Occipital lobe (tissue), 2 donors: ENCODE data around the gene ARPC1A. TPM values are rescaled to one million over a fixed set of nuclear protein-coding genes. Genes with fewer than 3 reads are reported as not detected.
"Not testable (repeated sequence)": the region's sequence is repeated elsewhere in the genome, so short reads cannot be mapped to it uniquely, and the experiment has no call there.

ENCODE experiments used
- DNase-seq: peaks from one replicate; lab custom pipeline; 2025; lab: John Stamatoyannopoulos, UW
- total RNA-seq: library from RNA; depleted of rRNA; stranded (reverse); fragments of >200 nt; gene quantifications from one replicate; pipeline ENCODE4 v1.2.3, GENCODE V29; 2014

Gene ARPC1A
- total RNA-seq: 72.1 TPM

- DNase-seq: peak; percentile 77
Measured at GRCh38 chr7:99325592-99326407, at the start of gene ARPC1A. Gene ARPC1A (plus strand): TSS chr7:99325898. CDS start chr7:99333354, 7,456 bp downstream.

- no peak for DNase-seq
Measured at GRCh38 chr7:99278180-99278579, 47.5 kb upstream of the ARPC1A start.

DNA sequence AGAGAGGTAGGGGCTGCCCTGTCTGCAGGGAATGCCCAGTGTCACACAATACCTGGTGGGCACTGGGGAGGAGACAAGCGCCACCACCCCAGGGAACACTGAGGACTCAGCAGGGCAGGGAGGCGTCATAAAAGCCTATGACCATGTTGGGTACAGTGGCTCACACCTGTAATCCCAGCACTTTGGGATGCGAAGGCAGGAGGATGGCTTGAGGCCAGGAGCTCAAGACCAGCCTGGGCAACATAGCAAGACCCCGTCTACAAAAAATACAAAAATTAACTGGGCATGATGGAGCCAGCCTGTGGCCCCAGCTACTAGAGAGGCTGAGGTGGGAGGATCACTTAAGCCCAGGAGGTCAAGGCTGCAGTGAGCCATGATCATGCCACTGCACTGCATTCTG, 41.5 kb upstream of the ARPC1A start:
- DNase-seq: not testable (repeated sequence)

DNA sequence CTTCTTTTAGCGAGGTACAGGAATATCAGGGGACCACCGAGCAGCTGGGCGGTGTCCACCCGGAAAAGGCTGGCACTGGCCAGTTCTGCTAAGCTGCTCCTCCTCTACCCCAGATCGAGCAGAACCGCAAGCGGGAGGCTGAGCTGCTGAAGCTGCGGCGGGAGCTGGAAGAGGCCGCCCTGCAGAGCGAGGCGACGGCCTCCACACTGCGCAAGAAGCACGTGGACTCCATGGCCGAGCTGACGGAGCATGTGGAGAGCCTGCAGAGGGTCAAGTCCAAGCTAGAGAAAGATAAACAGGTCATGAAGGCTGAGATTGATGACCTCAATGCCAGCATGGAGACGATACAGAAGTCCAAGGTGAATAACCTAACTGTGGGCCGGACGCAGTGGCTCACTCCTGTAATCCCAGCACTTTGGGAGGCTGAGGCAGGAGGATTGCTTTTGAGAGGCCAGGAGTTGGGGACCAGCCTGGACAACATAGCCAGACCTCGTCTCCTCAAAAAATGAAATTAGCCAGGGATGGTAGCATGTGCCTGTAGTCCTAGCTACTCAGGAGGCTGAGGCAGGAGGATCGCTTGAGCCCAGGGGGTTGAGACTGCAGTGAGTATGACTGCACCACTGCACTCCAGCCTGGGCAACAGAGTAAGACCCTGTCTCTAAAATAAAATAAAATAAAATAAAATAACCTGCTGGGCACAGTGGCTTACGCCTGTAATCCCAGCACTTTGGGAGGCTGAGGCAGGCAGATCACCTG, 37.7 kb upstream of the ARPC1A start:
- DNase-seq: no peak

DNA sequence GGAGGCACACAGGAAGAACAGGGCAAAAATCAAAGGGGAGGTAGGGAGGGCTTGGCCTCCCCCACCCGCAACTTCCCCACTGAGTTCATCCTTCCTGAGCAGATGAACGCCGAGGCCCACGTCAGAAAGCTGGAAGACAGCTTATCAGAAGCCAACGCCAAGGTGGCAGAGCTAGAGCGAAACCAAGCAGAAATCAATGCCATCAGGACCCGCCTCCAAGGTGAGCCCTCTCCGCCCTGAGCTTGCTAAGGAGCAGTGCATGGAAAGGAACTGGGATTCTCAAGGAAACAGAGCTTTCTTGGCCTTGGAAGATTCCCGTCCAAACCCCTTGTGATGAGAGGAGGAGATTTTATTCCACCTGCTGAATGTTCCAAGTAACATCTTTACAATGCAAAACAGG, 36.5 kb upstream of the ARPC1A start:
- no peak for DNase-seq

DNA sequence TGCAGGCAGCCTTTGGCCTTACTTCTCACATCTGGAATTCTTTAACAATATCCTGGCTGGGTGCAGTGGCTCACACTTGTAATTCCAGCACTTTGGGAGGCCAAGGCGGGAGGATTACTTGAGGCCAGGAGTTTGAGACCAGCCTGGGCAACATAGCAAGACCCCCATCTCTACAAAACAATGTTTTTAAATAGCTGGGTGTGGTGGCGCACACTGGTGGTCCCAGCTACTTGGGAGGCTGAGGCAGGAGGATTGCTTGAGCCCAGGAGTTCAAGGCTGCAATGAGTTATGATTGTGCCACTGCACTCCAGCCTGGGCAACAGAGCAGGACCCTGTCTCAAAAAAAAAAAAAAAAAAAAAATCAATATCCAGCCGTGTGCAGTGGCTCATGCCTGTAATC, 35.5 kb upstream of the ARPC1A start:
- DNase-seq: not testable (repeated sequence)

- no peak for DNase-seq
Measured at GRCh38 chr7:99290980-99291607, 34.6 kb upstream of the ARPC1A start.

DNA sequence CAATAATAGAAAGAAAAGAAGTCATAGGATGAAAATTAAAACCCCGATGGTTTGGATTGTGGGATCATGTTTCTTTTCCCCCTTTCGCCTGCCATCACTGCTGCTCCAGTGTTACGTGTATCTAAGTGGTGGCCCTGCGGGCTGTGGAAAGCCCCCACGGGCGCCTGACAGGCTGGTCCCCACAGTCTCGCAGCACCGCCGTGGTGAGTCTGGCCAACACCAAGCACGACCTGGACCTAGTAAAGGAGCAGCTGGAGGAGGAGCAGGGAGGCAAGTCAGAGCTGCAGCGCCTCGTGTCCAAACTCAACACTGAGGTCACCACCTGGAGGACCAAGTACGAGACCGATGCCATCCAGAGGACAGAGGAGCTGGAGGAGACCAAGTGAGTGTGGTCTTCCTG, 33.6 kb upstream of the ARPC1A start:
- no peak for DNase-seq

GRCh38 chr7:99293167-99293566, 32.5 kb upstream of the ARPC1A start:
- DNase-seq: no peak

DNA sequence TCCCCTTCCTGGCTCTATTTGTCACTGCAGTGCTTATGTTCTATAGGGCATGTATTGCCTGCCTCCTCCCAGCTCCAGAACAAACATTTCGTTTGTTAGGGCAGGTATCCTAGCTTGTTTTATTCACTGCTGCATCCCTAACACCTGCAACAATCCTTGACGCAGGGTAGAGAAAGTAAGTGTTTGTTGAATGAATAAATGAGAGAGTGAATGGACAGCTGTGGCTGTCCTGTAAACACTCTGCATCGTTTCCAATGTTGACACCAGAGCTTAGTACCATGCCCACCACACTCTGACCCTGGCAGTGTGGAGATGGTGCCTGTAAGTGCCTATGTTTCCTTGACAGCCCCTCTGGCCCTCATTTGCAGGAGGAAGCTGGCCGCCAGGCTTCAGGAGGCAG, 32.0 kb upstream of the ARPC1A start:
- no peak for DNase-seq

- no peak for DNase-seq
Measured at GRCh38 chr7:99296471-99296870, 29.2 kb upstream of the ARPC1A start.

DNA sequence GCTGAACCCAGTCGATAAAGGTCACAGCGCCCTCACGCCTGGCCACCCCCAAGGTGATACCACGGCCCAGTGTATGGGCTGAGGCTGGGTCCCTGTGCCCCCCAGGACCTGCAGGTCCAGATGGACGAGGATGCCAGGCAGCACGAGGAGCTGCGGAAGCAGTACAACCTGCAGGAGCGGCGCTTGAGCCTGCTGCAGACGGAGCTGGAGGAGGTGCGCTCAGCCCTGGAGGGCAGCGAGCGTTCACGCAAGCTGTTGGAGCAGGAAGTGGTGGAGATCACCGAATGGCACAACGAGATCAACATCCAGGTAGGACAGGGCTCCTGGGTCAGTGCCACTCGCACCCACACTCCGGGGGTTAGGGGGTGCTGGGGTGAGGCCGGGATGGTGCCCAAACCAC, 24.2 kb upstream of the ARPC1A start:
- DNase-seq: no peak

DNA sequence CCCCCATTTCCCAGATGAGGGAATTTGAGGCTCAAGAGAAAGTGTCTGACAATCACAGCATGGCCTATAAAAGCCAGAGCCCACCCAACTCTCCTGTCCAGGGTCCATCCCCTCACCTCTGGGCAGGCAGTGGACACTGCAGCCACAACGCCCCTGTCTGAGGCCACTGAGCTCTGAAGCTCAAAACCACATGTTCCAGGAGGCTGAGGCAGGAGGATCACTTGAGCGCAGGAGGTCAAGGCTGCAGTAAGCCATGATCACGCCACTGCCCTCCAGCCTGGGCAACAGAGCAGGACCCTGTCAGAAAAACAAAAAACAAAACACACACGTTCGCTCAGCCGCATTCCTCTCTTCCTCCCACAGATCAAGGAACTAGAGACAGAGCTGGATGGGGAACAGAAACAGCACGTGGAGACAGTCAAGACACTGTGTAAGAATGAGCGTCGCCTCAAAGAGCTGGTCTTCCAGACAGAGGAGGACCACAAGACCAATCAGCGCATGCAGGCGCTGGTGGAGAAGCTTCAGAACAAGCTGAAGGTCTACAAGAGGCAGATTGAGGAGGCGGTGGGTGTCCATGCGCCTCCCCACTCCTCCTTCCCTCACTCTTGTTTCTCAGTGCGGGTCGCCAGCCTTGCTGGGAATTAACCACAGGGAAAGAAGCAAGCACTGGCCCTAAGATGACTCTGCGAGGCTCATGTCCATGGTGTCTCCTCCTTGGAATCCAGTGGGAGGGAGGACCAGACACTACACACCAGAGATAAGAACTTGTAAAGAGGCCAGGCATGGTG, 20.0 kb upstream of the ARPC1A start:
- no peak for DNase-seq

DNA sequence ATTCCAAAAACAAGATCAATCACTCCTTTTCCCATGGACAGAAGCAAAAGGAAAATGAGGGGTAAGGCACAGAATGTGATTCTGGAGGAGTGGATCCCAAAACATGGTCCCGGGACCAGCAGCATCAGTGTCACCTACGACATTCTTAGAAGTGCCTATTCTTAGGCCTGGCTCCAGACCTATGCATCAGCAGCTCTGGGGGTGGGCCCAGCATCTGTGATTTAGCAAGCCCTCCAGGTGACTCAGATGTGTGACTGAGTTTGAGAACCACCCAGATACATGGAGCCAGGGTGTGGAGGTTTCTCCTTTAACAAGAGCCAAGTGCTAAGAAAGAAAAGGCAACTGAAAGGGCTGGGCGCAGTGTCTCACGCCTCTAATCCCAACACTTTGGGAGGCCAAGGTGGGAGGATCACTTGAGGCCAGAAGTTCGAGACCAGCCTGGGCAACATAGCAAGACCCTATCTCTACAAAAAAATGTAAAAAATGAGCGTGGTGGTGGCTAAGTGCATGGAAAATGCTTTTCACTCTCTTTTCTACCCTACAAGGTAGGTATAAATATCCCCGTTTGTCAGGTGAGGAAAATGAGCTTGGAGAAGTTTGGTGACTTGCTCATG, 17.1 kb upstream of the ARPC1A start:
- DNase-seq: peak; percentile 33

DNA sequence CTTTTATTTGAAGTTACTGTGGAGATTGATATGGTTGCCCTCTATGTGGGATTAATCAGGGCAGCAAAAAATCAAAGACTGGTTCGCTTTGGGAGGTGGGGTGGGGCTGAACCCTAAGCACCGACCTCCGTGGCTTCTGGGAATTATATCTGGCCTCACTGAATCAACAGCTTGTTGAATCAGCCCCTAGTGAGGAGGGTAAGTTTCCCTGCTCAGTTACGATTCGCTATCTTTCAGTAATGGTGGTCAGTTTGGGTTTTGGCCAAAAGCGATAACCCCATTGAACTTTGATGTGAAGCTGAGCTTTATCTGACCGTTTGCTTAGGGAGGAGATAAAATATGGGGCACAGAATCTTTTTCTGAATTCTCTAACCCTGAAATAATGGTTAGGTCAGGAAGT, 16.6 kb upstream of the ARPC1A start:
- no peak for DNase-seq

DNA sequence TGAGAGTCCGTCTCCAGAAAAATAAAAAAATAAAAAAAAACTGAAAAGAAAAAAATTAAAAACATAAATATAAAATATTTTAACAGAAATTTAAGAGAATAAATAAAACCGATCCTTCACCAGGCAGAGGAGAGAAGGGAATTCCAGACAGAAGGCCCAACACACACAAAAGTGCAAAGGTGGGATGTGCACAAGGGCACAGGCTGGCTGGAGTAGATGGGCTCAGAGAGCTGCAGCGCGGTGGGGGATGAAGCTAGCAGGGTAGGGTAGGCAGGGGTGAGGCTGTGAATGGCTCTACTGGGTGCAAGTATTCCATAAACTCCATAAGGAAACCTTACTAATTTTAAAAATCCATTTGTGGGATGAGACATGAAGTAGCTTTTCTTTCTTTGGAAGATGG, 15.7 kb upstream of the ARPC1A start:
- DNase-seq: no peak

DNA sequence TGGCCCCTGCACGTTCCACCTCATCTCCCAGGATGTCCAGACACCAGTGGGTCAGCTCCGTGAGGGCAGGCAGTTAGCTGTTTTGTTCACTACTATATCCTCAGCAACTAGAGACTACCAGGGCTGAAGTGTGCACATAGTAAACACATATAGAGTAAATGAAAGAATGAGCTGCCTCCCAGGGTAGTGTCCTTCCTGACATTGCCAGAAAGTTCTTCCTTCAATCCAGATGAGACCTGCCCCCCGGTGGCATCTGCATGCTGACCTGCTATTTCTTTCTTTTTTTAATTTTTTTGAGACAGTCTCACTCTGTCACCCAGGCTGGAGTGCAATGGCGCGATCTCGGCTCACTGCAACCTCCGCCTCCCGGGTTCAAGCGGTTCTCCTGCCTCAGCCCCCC, 14.0 kb upstream of the ARPC1A start:
- no peak for DNase-seq

DNA sequence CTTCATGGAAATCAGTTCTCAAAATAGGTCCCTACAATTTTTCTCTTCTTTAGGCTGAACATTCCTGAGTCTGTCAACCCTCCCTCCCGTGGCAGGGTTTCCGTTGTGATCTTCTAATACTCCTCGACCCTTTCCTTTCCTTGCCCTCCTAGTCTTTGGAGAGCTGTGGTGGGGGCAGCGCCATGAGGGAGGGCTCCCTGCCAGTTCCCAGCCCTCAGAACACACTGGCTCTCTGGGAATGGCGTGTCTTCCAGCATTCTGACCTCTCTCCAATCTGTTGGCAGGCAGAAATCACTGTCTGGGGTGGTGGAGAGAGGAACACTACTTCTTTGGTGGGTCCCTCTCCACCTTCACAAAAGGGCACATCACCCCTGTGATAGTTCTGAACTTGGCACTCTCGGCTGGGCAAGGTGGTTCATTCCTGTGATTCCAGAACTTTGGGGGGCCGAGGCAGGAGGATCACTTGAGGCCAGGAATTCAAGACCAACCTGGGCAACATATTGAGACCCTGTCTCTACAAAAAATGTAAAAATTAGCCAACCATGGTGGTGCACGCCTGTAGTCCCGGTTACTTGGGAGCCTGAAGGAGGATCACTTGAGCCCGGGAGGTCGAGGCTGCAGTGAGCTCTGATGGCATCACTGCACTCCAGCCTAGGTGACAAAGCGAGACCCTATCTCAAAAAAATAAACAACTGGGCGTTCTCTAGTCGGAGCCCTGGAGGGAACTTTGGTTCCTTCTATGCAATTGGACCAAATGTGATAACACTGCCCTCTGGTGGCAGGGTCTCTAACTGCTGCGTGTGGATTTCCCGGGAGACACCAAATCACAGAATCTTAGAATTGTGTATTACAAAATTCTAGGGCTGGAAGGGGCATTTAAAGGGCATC, 13.1 kb upstream of the ARPC1A start:
- DNase-seq: no peak

- DNase-seq: no peak
Measured at GRCh38 chr7:99313204-99313573, 12.5 kb upstream of the ARPC1A start.

DNA sequence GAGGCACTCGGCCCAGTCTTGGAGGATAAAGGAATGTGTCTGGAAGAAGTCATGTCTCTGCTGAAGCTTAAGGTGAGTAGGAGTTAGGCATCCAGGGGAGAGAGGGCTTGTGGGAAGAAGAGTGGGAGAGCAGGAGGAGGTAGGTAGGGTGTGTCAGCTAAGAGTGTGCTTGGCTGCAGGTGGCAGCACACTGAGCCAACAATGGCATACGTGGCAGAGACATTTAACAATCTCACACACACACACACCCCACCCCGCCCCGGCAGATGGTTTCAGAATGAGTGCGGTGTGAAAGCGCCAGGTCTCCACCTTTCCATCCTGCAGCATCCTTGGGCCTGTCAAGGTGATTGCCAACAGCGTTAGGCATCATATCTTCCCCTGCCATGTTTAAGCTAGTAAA, 11.2 kb upstream of the ARPC1A start:
- DNase-seq: no peak
